Ammon's horn (tissue), 1 donor: ENCODE measurements around the gene IFNLR1.
A peak's percentile ranks its signal among the peaks of the same experiment; 100 is the strongest.

ENCODE experiments used
- DNase-seq: peaks from one replicate; pipeline ENCODE4 v3.0.0-alpha.2; 2016; ENCODE audit warnings: low spot score

IFNLR1 gene

GRCh38 chr1:24147194-24147593, 39.9 kb downstream of the IFNLR1 start:
- DNase-seq, result no peak

GRCh38 chr1:24142546-24143534, 44.2 kb downstream of the IFNLR1 start, which contains the start of gene IL22RA1:
TSS of gene IL22RA1 (minus strand) at chr1:24143140. CDS start at chr1:24143082, 58 bp downstream.
- no peak for DNase-seq

GRCh38 chr1:24141311-24141997, 45.6 kb downstream of the IFNLR1 start:
- peak; percentile 58 for DNase-seq

GRCh38 chr1:24140741-24141181, 46.3 kb downstream of the IFNLR1 start:
- DNase-seq, result no peak

- DNase-seq, result no peak
Observed at GRCh38 chr1:24139841-24140425, 47.2 kb downstream of the IFNLR1 start.

GRCh38 chr1:24139222-24139489, 47.9 kb downstream of the IFNLR1 start:
- no peak for DNase-seq

- DNase-seq, result no peak
Observed at GRCh38 chr1:24138476-24139221, 48.4 kb downstream of the IFNLR1 start.

- no peak for DNase-seq
Observed at GRCh38 chr1:24136956-24137539, 50.0 kb downstream of the IFNLR1 start.

- no peak for DNase-seq
Observed at GRCh38 chr1:24134376-24134775, 52.7 kb downstream of the IFNLR1 start.

- no peak for DNase-seq
Observed at GRCh38 chr1:24133819-24134218, 53.3 kb downstream of the IFNLR1 start.

GRCh38 chr1:24130385-24130784, 56.7 kb downstream of the IFNLR1 start:
- DNase-seq, result no peak

- no peak for DNase-seq
Observed at GRCh38 chr1:24127801-24128363, 59.2 kb downstream of the IFNLR1 start.

GRCh38 chr1:24127134-24127800, 59.8 kb downstream of the IFNLR1 start:
- DNase-seq, result no peak

- DNase-seq, result no peak
Observed at GRCh38 chr1:24126672-24127023, 60.4 kb downstream of the IFNLR1 start.

GRCh38 chr1:24126018-24126671, 60.9 kb downstream of the IFNLR1 start:
- DNase-seq, result no peak

GRCh38 chr1:24125456-24125855, 61.6 kb downstream of the IFNLR1 start:
- DNase-seq, result no peak

GRCh38 chr1:24124980-24125379, 62.1 kb downstream of the IFNLR1 start:
- no peak for DNase-seq

- DNase-seq, result no peak
Observed at GRCh38 chr1:24123611-24124010, 63.5 kb downstream of the IFNLR1 start.

GRCh38 chr1:24122776-24123175, 64.3 kb downstream of the IFNLR1 start:
- DNase-seq, result no peak

- no peak for DNase-seq
Observed at GRCh38 chr1:24121406-24121805, 65.7 kb downstream of the IFNLR1 start.
